HuH-7.5 (cell line): ENCODE data around the gene IGSF5.
"Not testable (repeated sequence)": the region's sequence is repeated elsewhere in the genome, so short reads cannot be mapped to it uniquely, and the experiment has no call there.

Experiments used
- DNase-seq: peaks from one replicate; pipeline ENCODE4 v3.0.0; 2011; ENCODE audit warnings: low spot score

IGSF5 gene

GRCh38 chr21:39738566-39738965 is 6.4 kb upstream of the IGSF5 start:
- DNase-seq, result no peak

GRCh38 chr21:39739531-39739930 is 5.5 kb upstream of the IGSF5 start:
- not testable (repeated sequence) for DNase-seq

GRCh38 chr21:39742561-39742960 is 2.4 kb upstream of the IGSF5 start:
- not testable (repeated sequence) for DNase-seq

GRCh38 chr21:39745332-39745731 is 349 bp downstream of the IGSF5 start:
- DNase-seq, result not testable (repeated sequence)

- DNase-seq, result no peak
Observed at GRCh38 chr21:39750670-39751069, 5.7 kb downstream of the IGSF5 start.

GRCh38 chr21:39754811-39755210 is 9.8 kb downstream of the IGSF5 start:
- DNase-seq, result no peak

- no peak for DNase-seq
Observed at GRCh38 chr21:39756285-39756684, 11.3 kb downstream of the IGSF5 start.

- DNase-seq, result no peak
Observed at GRCh38 chr21:39763272-39763970, 18.4 kb downstream of the IGSF5 start.

GRCh38 chr21:39774227-39774626 is 29.2 kb downstream of the IGSF5 start:
- DNase-seq, result no peak

- DNase-seq, result no peak
Observed at GRCh38 chr21:39775816-39776215, 30.8 kb downstream of the IGSF5 start.

GRCh38 chr21:39776589-39776988 is 31.6 kb downstream of the IGSF5 start:
- no peak for DNase-seq

GRCh38 chr21:39781331-39781730 is 36.3 kb downstream of the IGSF5 start:
- DNase-seq, result no peak

GRCh38 chr21:39788383-39788782 is 43.4 kb downstream of the IGSF5 start:
- peak; percentile 44 for DNase-seq

GRCh38 chr21:39796466-39796865 is 51.5 kb downstream of the IGSF5 start:
- DNase-seq, result no peak

GRCh38 chr21:39799178-39799577 is 54.2 kb downstream of the IGSF5 start:
- no peak for DNase-seq

- no peak for DNase-seq
Observed at GRCh38 chr21:39800311-39800710, 55.3 kb downstream of the IGSF5 start.

- no peak for DNase-seq
Observed at GRCh38 chr21:39802217-39802616, 57.2 kb downstream of the IGSF5 start.

- no peak for DNase-seq
Observed at GRCh38 chr21:39803393-39803792, 58.4 kb downstream of the IGSF5 start.

GRCh38 chr21:39804240-39804639 is 59.3 kb downstream of the IGSF5 start:
- no peak for DNase-seq

- no peak for DNase-seq
Observed at GRCh38 chr21:39805983-39806382, 61.0 kb downstream of the IGSF5 start.

GRCh38 chr21:39807738-39808137 is 62.8 kb downstream of the IGSF5 start:
- no peak for DNase-seq

GRCh38 chr21:39809936-39810335 is 65.0 kb downstream of the IGSF5 start:
- DNase-seq, result no peak

GRCh38 chr21:39812983-39813382 is 68.0 kb downstream of the IGSF5 start:
- no peak for DNase-seq

- no peak for DNase-seq
Observed at GRCh38 chr21:39818557-39818956, 73.6 kb downstream of the IGSF5 start.
